SK-N-MC (cell line): ENCODE results near the gene MORN4.
"Not testable (repeated sequence)": the region's sequence is repeated elsewhere in the genome, so short reads cannot be mapped to it uniquely, and the experiment has no call there.

Experiments used
- DNase-seq: peaks from one replicate; pipeline ENCODE4 v3.0.0-alpha.2; 2011; ENCODE audit warnings: low read depth, low spot score
- H3K27ac ChIP-seq: fragments of 200-600 bp; sonication (generic); 2 replicates; pipeline ENCODE4 v1.5.1; 2016; ENCODE audit warnings: mixed run types
- H3K36me3 ChIP-seq: fragments of 200-600 bp; sonication (generic); 2 replicates; pipeline ENCODE4 v1.6.1; 2017; ENCODE audit warnings: antibody characterized with exemption, low read length, mixed read lengths; ENCODE audit not compliant: insufficient read depth
- H3K4me3 ChIP-seq: fragments of 200-600 bp; sonication (generic); 2 replicates; pipeline ENCODE4 v1.5.1; 2016
- H3K9ac ChIP-seq: fragments of 200-600 bp; sonication (generic); 2 replicates; pipeline ENCODE4 v1.8.0; 2017; ENCODE audit warnings: mixed run types, mixed read lengths; ENCODE audit not compliant: insufficient read length
- H3K9me3 ChIP-seq: fragments of 200-600 bp; sonication (generic); 2 replicates; pipeline ENCODE4 v1.6.1; 2017; ENCODE audit warnings: low read depth, mild to moderate bottlenecking, antibody characterized with exemption, low read length, moderate library complexity, mixed read lengths
- EZH2 ChIP-seq: fragments of 200-600 bp; sonication (generic); IDR thresholded peaks from one replicate; pipeline ENCODE4 v1.6.1; 2017; ENCODE audit warnings: antibody characterized with exemption
- FOXP2 ChIP-seq: optimal IDR thresholded peaks from 2 replicates; pipeline ENCODE3; 2011; ENCODE audit warnings: mild to moderate bottlenecking, moderate library complexity; ENCODE audit not compliant: insufficient read depth; ENCODE audit errors: extremely low read length, control extremely low read depth
- POLR2AphosphoS5 ChIP-seq: IDR thresholded peaks from 2 replicates; pipeline ENCODE4 v1.6.1; 2012; ENCODE audit warnings: mild to moderate bottlenecking, low read depth, low read length, borderline replicate concordance

MORN4 gene

DNA sequence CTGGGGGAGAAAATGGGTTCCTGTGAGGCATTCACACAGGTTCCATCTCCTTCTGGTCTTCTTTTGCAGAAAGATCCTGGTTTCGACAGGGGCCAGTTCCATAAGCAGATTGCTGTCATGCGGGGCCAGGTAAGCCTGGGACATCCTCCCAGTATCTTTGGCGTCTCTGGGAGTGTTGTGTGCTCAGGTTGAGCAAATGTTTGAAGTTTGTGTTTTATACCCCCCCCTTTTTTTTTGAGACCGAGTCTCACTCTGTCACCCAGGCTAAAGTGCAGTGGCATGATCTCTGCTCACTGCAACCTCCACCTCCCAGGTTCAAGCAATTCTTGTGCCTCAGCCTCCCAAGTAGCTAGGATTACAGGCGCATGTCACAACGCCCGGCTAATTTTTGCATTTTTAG, 33.7 kb upstream of the MORN4 start:
- H3K36me3 ChIP-seq: no peaks in the 10 kb centered on the region; the same call in 1 of the 2 replicates

DNA sequence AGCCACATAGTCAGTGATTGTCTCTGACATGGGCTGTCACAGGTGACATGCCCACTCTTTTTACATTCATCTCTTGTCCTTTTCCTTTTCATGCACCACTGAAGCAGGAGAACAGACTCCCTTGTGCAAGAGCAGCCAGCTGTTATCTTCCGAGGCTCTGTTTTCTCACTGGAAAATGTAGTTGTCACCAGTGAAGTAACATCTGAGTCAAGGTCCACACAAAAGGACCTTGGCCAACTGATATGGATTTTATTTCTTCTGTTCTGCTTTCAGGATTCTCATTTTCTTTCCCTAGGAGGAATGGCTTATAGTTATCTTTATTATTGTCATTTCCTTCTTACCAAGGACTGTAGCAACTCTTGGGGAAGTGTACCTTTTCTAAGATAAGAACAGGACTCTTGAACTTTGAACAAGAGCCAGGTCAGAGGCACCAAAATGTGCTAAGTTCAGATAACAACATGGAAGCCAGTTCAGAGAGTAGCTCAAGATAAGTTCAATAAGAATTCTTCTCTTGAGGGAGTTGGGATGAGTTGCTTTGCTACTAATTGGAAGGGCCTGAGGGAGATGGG, 31.1 kb upstream of the MORN4 start:
- no peak overlapping the region for H3K27ac ChIP-seq

More for the DNA sequence above, 33.7 kb upstream of the MORN4 start:
- TF ChIP-seq FOXP2 (no peak), POLR2AphosphoS5 (no peak), EZH2 (no peak)
- DNase-seq: no peak
- Histone ChIP-seq H3K27ac (no peak overlapping the region), H3K9me3 (no peaks in the 10 kb centered on the region), H3K4me3 (no peak overlapping the region), H3K9ac (no peak overlapping the region)

DNA sequence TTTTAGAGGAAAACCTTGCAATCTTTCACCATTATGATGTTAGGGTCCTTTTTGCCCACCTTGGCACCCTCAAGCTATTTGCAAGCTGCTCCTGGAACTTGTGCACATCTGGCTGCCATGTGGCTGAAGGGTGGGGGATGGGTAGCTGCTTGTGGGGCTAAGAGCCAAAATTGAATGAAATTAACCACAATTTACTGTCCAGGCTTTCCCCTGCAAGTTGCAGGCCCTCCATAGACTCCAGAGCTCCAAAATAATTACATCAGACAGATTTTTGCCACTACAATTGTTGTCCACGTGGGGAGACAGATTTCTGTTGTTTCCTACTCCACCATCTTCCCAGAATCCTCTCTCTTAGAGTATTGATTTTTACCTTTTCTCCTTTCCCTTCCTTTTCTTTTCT, 26.3 kb upstream of the MORN4 start:
- TF ChIP-seq POLR2AphosphoS5: no peak
- H3K27ac ChIP-seq: peak overlapping the region; percentile 68
- no peak overlapping the region for H3K9ac ChIP-seq
- DNase-seq: no peak
- no peak overlapping the region for H3K4me3 ChIP-seq
- no peaks in the 10 kb centered on the region for H3K9me3 ChIP-seq
- no peaks in the 10 kb centered on the region; the same call in 1 of the 2 replicates for H3K36me3 ChIP-seq

More for the DNA sequence above, 31.1 kb upstream of the MORN4 start:
- H3K9me3 ChIP-seq: no peaks in the 10 kb centered on the region
- no peak for DNase-seq
- TF ChIP-seq EZH2 (no peak), FOXP2 (no peak), POLR2AphosphoS5 (no peak)
- no peaks in the 10 kb centered on the region; the same call in 1 of the 2 replicates for H3K36me3 ChIP-seq
- no peak overlapping the region for H3K4me3 ChIP-seq
- H3K9ac ChIP-seq: no peak overlapping the region

DNA sequence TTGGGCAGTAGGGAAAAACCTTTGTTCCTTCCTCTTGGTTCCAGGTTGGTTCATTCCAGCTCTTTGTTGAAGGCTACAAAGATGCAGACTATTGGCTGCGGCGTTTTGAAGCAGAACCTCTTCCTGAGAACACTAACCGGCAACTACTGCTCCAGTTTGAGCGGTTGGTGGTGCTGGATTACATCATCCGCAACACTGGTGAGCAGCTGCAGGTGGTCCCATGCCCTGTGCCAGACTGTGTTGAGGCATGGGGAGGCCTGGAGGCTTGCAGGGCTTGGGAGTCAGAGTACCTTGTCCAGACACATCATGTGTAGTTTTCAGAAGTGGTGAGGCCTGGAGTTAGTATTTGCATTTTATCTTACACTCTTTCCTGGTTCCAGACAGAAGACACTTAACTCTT, 23.5 kb upstream of the MORN4 start:
- Histone ChIP-seq H3K36me3 (no peaks in the 10 kb centered on the region; the same call in 1 of the 2 replicates), H3K9me3 (no peaks in the 10 kb centered on the region), H3K4me3 (no peak overlapping the region), H3K27ac (no peak overlapping the region), H3K9ac (no peak overlapping the region)
- TF ChIP-seq FOXP2: no peak
- no peak for TF ChIP-seq EZH2
- no peak for TF ChIP-seq POLR2AphosphoS5
- no peak for DNase-seq

DNA sequence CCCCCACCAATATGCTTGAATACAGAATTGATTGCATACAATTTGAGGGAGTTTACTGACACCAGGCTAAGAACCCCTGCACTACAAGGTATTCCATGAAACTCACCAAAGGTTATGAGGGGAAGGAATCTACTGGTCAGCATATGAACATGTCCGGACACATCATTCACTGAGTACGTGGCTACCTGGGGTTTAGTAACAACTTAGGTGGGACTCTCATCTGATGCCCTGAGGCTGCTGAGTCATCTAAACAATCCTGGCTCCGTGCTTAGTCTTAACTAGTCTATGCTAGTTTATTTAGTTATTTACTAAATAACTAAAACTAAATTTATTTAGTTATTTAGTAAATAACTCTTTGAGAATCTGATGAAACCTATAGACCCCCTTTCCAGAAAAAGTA, 18.5 kb upstream of the MORN4 start:
- H3K9me3 ChIP-seq: no peaks in the 10 kb centered on the region
- no peak overlapping the region for H3K9ac ChIP-seq
- no peak for DNase-seq
- H3K4me3 ChIP-seq: no peak overlapping the region
- TF ChIP-seq POLR2AphosphoS5: no peak
- no peak for TF ChIP-seq FOXP2
- TF ChIP-seq EZH2: no peak
- no peaks in the 10 kb centered on the region; the same call in 1 of the 2 replicates for H3K36me3 ChIP-seq
- no peak overlapping the region for H3K27ac ChIP-seq

DNA sequence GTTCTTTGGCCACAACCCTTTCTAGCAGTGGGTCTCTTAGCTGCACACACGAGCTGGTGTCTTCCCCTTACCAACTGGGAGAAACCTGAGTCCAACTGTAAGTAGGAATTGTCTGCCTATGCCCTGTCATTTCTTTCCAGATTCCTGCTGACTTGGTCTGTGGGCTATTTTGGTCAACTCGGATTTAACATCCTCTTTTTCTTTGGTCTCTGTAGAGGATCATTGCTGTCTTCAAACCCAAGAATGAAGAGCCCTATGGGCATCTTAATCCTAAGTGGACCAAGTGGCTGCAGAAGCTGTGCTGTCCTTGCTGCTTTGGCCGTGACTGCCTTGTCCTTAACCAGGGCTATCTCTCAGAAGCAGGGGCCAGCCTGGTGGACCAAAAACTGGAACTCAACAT, 17.4 kb upstream of the MORN4 start:
- Histone ChIP-seq H3K27ac (no peak overlapping the region), H3K4me3 (no peak overlapping the region), H3K36me3 (no peaks in the 10 kb centered on the region; the same call in 1 of the 2 replicates), H3K9ac (no peak overlapping the region), H3K9me3 (no peaks in the 10 kb centered on the region)
- no peak for TF ChIP-seq POLR2AphosphoS5
- TF ChIP-seq EZH2: no peak
- no peak for TF ChIP-seq FOXP2
- no peak for DNase-seq

DNA sequence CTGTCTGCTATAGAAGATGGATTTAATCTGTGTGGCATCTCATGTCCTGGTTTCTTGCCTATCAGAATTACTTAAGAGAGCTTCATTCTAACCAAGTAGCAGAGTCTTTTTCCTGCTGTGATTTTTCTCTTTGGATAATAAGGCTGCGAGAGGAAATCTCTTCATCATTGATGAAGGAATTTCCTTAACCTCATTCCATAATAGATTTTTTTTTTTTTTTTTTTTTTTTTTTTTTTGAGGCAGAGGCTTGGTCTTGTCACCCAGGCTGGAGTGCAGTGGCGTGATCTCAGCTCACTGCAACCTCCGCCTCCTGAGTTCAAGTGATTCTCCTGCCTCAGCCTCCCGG, 16.1 kb upstream of the MORN4 start:
- not testable (repeated sequence) for DNase-seq, H3K4me3 ChIP-seq, H3K9ac ChIP-seq, H3K36me3 ChIP-seq, H3K9me3 ChIP-seq, H3K27ac ChIP-seq

DNA sequence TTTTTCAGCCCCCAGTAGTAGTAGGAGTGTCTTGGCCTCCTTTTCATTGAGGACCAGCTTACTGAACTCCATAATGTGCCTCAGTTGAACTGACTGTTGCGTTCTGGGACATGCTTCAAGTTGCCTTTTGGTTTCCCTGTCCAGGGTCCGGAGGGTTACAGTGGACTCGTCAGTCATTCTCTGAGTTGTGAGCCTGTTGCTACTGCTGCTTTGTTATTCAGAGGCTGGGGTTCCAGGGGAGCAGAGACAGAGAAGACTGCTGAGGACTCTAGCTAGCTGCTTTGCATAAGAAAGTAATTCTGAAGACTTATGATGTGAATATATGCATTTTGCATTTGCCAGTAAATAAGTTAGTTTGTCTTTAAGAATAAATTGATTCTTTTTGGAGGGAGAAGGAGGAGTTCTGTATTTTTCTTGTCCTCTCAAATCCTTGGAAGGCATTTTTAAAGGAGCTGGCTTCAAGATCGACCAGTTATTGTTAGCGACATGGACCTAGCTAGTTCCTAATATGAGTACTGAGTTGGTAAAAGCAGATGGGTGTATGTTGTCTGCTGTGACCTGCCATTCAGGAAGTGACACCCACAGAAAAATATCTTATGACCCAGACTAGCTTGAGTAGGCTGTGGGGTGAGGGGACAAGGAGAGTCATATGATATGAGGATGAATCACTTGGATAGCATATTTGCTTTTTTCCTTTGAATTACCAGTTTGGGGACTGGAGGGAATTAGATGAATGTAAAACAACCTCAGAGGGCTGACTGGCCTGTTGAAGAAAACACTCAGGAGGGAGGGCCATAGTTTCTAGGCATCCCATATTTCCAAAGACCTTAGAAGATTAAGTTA, 15.5 kb upstream of the MORN4 start:
- Histone ChIP-seq H3K9me3 (no peaks in the 10 kb centered on the region), H3K4me3 (no peak overlapping the region), H3K27ac (no peak overlapping the region), H3K36me3 (no peaks in the 10 kb centered on the region; the same call in 1 of the 2 replicates), H3K9ac (no peak overlapping the region)
- no peak for TF ChIP-seq EZH2
- TF ChIP-seq FOXP2: no peak
- TF ChIP-seq POLR2AphosphoS5: no peak
- DNase-seq: no peak

DNA sequence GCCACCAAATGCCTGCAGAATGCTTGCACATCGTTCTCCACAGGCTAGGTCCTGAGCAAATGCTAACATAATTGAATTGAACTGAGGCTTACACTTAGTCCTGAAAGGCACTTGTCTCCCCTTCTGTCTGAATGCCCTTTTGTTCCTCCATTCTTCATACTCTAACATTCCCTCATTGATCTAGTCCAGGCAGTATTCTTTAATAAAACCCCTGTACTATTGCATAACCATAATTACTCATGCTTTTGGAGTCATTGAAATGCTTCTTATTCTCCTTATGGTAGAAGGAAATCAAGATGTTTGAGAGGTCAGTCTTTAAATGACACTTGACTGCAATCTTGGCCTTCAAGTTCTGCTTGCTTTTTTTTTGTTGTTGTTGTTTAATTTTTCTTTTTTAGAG, 14.3 kb upstream of the MORN4 start:
- TF ChIP-seq EZH2 (no peak), FOXP2 (no peak), POLR2AphosphoS5 (no peak)
- Histone ChIP-seq H3K27ac (no peak overlapping the region), H3K9ac (no peak overlapping the region), H3K36me3 (no peaks in the 10 kb centered on the region; the same call in 1 of the 2 replicates), H3K9me3 (no peaks in the 10 kb centered on the region), H3K4me3 (no peak overlapping the region)
- no peak for DNase-seq
